Astrocyte of the spinal cord (primary cell): ENCODE measurements around the gene SEMA6A.

ENCODE experiments used
- DNase-seq: peaks from one replicate; pipeline ENCODE4 v3.0.0; 2011; ENCODE audit warnings: low read depth, low spot score
- H3K4me3 ChIP-seq: 2 replicates; pipeline ENCODE4 v1.5.1; 2011; ENCODE audit warnings: low read depth, mild to moderate bottlenecking, low read length, moderate library complexity
- in situ Hi-C: cut with HindIII; loops from 2 replicates; pipeline ENCODE4 v1.10.0; 2017; ENCODE audit warnings: low sequenced_read_pairs
- TF ChIP-seq, protein P1 (sequence below): IDR thresholded peaks from 2 replicates; pipeline ENCODE4 v1.5.1; 2012; ENCODE audit warnings: low read depth, mild to moderate bottlenecking, low read length, inconsistent platforms

The SEMA6A gene

DNA sequence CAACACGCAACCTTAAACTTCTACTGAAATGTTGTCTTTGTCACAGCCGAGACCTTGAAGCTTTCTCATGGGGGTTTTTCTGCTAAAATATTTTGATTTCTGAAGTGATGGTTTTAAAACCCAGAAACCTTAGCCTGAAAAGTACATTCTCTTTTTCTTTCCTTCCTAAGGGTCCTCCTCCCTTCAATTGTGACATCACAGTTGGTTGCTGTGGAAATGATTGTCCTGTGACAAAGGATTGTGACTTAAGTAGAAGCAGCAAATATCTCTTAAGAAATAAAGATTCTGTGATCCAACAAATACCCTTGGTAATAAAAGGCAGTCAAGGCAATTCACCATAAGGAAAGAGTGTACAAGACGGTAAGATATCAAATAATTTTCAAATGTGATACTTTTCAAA lies 125.2 kb downstream of the SEMA6A start:
- in situ Hi-C loops: no loop called here
- TF ChIP-seq, protein P1, sequence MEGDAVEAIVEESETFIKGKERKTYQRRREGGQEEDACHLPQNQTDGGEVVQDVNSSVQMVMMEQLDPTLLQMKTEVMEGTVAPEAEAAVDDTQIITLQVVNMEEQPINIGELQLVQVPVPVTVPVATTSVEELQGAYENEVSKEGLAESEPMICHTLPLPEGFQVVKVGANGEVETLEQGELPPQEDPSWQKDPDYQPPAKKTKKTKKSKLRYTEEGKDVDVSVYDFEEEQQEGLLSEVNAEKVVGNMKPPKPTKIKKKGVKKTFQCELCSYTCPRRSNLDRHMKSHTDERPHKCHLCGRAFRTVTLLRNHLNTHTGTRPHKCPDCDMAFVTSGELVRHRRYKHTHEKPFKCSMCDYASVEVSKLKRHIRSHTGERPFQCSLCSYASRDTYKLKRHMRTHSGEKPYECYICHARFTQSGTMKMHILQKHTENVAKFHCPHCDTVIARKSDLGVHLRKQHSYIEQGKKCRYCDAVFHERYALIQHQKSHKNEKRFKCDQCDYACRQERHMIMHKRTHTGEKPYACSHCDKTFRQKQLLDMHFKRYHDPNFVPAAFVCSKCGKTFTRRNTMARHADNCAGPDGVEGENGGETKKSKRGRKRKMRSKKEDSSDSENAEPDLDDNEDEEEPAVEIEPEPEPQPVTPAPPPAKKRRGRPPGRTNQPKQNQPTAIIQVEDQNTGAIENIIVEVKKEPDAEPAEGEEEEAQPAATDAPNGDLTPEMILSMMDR: no peak
- DNase-seq: no peak
- H3K4me3 ChIP-seq: no peak overlapping the region

DNA sequence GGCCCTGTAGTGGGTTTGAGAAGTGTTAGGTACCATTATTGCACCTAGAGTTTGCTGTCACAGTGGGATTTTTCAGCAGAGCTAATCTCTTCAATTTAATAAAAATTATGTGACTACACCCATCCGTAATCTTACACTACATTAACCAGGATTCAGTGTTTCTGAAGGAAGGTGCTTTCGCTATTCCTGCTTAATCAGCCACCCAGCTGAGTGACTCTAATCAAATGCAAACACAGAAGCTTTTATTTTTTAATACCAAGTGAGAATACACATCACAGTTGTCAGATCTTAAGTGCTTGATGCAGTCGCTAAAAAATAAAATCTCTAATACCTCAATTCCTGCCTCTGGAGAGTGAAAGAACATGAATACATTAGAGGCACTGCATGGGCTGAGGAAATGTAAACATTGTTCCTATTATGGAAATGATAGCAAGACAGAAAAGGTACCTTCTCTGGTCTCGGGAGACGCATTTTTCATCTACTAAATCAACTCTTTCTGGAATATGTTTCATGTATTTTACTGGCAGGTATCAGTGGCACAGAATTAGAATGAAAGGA lies 125.7 kb downstream of the SEMA6A start:
- DNase-seq: no peak
- H3K4me3 ChIP-seq: no peak overlapping the region
- in situ Hi-C loops: no loop called here
- TF ChIP-seq, protein P1: no peak

GRCh38 chr5:116448450-116448849 lies 126.2 kb downstream of the SEMA6A start:
- TF ChIP-seq, protein P1: peak; percentile 2
- in situ Hi-C loops: no loop called here
- no peak for DNase-seq

GRCh38 chr5:116446356-116447005 lies 128.1 kb downstream of the SEMA6A start:
- in situ Hi-C loops: no loop called here
- TF ChIP-seq, protein P1: no peak
- H3K4me3 ChIP-seq: no peak overlapping the region
- DNase-seq: no peak

More at GRCh38 chr5:116448450-116448849, 126.2 kb downstream of the SEMA6A start:
- H3K4me3 ChIP-seq: no peak overlapping the region

DNA sequence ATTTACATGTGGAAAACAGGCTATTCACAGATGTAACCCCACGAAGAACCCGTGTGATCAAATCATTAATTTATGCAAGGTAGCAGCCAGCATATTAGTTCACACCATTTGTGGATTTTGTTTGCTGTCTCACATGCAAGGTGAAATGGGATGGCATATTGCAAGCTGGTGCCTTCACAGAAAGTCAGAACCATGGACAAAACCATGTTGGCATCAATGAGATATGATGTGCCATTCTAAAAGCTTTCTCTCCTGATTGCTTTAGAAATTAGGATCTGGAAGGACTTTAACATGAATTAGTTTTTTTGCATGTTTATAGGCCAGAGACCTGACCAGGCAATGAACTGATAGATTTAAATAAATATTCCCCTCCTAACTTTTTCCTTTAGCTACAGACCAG lies 129.3 kb downstream of the SEMA6A start:
- TF ChIP-seq, protein P1: no peak
- no peak for DNase-seq
- no peak overlapping the region for H3K4me3 ChIP-seq
- in situ Hi-C loops: no loop called here

DNA sequence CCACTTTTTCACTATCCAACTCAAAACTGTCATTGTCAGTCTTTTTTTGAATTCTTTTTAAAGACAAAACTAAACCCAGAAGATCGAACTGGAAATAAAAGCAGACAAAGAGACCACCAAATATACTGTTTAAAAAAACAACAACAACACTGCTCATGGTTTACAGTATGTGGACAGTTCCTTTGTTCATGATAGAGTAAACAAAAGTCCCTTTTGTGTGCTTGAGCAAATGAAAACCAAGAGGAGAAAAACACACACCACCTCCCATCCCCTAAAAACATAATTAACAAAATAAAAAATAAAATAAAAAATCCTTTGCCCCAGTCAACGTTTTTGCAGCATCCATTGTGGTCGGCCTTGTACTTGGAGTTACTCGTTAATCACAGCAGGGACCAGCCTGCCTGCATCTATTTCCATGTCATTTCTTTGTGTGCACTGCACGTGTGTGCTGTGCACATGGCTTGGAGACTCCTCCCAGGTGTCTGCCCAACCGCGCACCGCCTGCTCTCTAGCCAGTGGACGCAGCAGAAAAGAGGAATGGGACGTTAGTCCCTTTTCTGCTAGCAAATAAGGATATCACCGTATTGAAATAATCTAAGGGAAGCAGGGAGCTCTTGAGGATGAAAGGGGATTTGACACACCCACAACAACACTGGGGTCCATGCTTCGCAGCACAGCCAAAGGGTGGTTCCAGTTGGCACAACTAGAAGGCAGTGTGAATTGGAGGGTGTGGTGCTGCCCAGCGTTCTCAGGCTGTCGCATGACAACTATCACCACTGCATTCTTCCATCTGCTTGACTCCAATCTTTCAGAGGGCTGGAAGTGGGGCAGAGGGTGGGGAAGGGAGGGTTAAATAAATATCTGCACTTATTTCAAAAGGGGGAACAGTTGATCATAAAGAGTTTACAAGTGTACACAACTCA lies 130.0 kb downstream of the SEMA6A start:
- H3K4me3 ChIP-seq: no peak overlapping the region
- in situ Hi-C loops: no loop called here
- TF ChIP-seq, protein P1: no peak
- no peak for DNase-seq
